C1 segment of cervical spinal cord (tissue), 14 donors: ENCODE measurements around the gene HNRNPA3.
"Not testable (repeated sequence)": the region's sequence is repeated elsewhere in the genome, so short reads cannot be mapped to it uniquely, and the experiment has no call there.

Source experiments
- DNase-seq, 14 donors: peaks; one replicate each; lab custom pipeline; 2025; lab: John Stamatoyannopoulos, UW

HNRNPA3 gene

DNA sequence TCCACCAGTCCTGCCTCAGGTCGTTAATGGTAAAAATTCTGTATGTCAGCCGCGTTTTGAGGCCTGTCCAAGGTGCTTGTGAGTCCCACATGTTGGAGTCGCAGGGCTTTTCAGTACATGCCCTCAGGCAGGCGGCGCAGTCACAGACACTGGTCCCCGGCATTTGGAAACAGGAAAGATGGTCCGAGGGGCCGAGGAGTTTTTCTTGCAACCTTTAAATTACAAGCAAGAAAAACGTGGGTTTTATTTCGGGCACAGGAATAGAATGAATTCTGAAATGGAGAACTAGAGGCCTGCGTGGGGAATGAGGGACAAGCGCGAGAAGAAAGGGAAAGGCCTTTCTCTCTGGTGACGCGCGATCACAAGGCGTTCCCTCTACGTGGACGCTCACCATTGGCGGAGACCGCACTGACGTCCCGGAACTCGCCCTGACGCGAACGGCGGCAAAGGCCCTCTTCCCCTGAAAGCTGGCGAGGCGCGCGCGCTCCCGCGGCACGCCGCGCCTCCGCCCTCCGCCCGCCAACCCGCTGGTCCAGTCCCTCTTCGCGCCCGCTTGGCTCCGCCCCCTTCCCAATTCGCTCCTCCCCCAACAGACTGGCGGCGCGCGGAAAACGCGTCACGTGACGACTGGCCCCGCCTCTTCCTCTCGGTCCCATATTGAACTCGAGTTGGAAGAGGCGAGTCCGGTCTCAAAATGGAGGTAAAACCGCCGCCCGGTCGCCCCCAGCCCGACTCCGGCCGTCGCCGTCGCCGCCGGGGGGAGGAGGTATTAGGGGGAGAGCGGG is at the start of gene HNRNPA3:
Gene HNRNPA3 (plus strand): TSS at position 689 of the 785 bp plus-strand sequence. CDS start 6 bp downstream, at position 695.
- peak; percentile 95 to 100 (median 99) for DNase-seq

GRCh38 chr2:177164131-177164530 is 48.5 kb upstream of the HNRNPA3 start:
- peak in 1 of 14 donors; percentile 81 for DNase-seq

- peak in 13 of 14 donors; percentile 12 to 93 (median 75) for DNase-seq
Observed at GRCh38 chr2:177164584-177165052, 48.0 kb upstream of the HNRNPA3 start.

DNA sequence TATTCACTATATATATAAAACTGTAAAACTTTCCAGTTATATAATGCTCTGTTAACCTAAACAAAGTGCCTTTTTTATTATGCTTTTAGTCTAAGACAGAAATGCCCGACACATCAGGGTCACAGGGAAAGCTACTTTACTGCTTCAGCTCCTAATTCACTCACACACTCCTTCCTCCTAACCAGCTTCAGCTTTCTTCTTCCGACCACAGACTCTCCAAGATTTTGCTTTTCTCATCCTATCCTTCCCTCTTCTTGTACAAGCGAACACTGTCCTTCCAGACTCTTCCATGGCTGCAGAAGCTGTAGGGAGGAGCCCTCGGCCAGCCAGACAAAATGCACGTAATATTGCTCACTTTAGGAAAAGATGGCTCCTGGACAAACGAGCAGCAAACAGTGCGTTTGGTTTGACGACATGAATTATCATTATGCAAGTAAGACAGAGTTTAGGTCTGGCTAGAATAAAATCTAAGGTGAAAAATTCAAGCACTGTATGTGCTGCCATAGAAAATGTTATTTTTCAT is 47.5 kb upstream of the HNRNPA3 start:
- DNase-seq: peak in 11 of 14 donors; percentile 19 to 76 (median 54)

DNA sequence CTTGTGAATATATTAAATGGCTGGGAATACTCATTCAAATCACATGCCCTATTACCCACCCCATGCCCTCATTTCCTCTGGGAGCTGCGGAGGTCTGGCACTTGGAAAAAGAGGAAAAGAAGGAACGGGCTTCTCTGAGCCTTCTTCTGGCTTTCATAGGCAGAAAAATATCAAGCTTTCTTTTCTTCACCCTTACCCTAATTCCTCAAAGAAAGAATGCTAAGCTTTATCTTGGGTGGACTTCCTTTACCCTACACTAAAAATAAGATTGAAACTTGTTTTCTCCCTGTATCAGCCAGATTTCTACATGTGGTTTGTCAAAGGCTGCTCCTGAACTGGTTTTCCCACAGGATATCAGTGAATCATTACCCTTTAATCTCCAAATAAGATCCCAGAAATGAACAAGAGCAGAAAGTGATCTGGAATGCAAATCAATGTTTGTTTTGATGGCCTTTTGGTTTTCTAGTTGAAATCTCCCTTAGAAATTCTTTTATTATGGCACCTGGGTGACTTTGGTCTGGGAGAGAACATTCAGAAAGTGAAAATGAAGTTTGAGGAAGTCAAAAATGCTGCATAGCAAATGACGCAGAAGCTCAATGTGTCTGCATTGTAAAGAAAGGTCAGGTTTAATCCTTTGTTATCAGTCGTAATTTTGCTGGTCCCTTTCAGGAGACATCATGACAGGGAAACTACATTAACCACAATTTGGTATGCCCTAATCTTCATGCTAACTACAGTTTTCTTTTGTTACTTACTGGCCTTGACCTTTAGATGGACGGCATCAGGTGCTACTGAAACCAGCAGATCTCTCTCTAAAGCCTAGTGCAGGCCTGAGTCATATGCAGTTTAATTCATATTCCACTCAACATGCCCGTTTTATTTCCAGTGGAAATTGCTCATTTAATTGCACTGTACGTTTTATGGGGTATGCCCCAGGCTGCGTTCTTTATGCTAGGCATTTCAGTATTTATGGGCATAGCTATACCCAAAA is 46.6 kb upstream of the HNRNPA3 start:
- DNase-seq: peak in 4 of 14 donors; percentile 12 to 46 (median 25)

- DNase-seq: no peak
Observed at GRCh38 chr2:177169810-177170514, 42.6 kb upstream of the HNRNPA3 start.

DNA sequence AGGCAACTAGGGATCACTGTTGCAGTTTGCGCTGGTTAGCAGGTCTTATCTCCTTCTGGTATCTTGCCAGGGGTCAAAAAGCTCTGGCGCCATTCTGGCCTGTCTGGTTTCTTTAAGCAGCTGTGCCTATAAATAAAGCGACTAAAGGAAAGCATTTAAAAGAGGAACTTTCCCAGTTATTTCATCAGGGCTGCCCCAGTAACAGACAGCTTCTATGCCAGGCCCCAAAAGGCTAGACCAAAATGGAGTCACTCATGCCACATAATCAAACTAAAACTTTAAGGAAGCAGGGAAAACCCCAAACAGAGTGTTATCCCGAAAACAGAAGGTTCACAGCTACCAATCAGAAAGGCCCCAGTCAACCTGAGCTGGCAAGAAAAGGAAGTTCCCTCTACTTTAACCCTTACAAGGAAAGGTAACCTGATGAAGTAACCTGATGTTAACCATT is 41.2 kb upstream of the HNRNPA3 start:
- DNase-seq: no peak

GRCh38 chr2:177172034-177172880 is 40.3 kb upstream of the HNRNPA3 start:
- DNase-seq: no peak

- DNase-seq: no peak
Observed at GRCh38 chr2:177174486-177174885, 38.1 kb upstream of the HNRNPA3 start.

GRCh38 chr2:177175917-177176668 is 36.5 kb upstream of the HNRNPA3 start:
- DNase-seq: no peak

GRCh38 chr2:177178797-177179196 is 33.8 kb upstream of the HNRNPA3 start:
- DNase-seq: no peak

DNA sequence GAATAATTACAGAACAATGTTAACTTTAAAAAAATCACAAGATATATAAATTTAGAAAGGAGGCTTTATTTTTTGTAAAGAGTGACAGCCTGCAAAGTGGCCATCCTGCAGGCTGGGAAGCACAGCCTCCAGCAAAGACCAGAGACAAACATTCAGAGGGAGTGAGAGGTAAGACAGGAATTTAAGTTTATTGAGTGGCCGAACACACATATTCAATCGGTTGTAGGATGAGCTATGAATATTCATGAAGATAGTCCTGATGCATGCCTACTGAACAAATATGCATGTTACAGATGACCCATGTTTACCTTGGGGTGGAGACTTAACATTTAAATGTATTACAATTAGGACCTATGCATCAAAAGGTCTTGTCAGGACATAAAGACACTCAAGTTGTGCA is 33.4 kb upstream of the HNRNPA3 start:
- DNase-seq: no peak

- not testable (repeated sequence) for DNase-seq
Observed at GRCh38 chr2:177179671-177180070, 32.9 kb upstream of the HNRNPA3 start.

DNA sequence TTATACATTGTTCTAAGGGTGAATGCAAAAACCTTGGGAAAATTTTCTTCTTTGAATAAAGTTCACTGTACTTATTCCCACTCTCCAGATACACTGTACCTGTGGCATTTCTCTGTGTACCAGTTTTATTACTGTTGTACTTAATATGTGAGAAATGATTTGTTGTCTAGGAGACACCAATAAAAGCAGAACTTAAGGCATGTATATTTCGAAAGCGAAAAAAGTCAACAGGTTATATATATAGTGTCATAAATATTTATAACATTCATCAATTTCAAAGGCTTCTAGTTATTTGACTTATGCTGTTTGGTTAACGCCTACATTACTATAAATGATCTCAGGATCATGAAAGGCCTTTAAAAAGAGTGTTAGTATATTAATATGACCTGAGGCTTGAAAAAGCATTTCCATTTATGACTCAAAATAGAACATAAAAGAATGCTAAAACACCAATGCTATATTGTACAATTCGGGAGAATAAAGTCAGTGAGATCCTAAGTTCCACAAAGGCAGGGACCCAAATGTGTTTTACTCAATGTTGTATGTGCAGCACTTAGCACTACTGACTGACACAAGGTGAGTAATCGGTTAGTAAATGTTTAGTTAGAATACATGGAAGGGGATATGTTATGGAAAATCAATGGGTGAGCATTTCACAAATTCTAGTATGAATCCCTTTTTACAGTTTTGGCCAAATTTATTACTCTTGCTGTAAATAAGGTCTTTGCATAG is 32.2 kb upstream of the HNRNPA3 start:
- DNase-seq: no peak

GRCh38 chr2:177183860-177184259 is 28.7 kb upstream of the HNRNPA3 start:
- DNase-seq: no peak

DNA sequence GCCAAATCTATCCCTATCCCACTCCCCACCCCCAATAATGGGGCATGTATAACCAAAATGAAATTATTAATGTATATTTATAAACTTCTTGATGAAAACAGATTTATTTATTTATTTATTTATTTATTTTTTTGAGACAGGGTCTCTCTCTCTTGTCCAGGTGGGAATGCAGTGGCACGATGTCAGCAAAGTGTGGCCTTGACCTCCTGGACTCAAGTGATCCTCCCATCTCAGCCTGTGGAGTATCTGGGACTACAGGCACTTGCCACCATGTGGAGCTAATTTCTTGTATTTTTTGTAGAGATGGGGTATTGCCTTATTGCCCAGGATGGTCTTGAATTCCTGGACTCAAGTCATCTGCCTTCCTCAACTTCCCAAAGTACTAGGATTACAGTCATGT is 28.0 kb upstream of the HNRNPA3 start:
- no peak for DNase-seq

DNA sequence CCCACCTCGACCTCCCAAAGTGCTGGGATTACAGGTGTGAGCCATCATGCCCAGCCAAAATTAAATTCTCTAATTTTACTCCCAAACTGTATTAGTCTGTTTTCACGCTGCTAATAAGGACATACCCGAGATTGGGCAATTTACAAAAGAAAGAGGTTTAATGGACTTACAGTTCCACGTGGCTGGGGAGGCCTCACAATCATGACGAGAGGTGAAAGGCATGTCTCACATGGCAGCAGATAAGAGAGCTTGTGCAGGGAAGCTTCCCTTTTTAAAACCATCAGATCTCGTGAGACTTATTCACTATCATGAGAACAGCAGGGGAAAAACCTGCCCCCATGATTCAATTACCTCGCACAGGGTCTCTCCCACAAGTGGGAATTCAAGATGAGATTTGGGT is 26.6 kb upstream of the HNRNPA3 start:
- DNase-seq: not testable (repeated sequence)

DNA sequence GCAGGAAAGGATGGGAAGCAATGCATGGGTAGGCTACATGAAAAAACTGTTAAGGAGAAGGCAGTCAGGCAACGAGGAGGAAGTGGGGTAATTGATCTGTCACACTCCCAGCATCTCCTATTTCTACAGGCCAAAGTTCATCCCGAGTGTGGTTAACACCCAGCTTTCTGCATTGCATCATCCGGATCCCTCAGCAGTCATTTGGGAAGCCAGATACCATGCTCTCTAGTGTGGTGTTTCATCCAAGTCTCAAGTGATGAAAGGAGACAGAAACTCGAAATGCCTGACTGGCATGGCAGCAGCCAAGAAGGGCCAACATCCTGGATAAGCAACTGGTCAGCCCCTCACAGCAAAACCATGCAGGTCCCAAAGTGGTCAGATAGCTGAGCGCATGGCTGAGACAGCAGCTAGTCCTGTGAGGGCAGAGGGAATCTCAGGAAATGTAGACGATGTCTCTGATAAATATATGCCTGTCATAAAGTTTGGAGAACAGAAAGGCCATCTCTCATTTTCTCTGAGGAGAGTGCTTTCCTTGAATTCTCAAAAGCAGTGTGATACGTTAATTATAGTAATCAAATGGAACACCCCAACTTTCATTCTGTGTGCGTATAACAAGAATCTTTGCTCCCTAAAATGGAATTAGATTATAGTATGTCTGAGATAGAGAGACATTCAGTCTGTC is 24.8 kb upstream of the HNRNPA3 start:
- DNase-seq: no peak
